Amniotic stem cell (primary cell): Measurements from ENCODE around the gene CTSS.
"Not testable (repeated sequence)": the region's sequence is repeated elsewhere in the genome, so short reads cannot be mapped to it uniquely, and the experiment has no call there.

Source experiments
- DNase-seq: peaks from one replicate; lab custom pipeline; 2025; lab: John Stamatoyannopoulos, UW

Gene CTSS

DNA sequence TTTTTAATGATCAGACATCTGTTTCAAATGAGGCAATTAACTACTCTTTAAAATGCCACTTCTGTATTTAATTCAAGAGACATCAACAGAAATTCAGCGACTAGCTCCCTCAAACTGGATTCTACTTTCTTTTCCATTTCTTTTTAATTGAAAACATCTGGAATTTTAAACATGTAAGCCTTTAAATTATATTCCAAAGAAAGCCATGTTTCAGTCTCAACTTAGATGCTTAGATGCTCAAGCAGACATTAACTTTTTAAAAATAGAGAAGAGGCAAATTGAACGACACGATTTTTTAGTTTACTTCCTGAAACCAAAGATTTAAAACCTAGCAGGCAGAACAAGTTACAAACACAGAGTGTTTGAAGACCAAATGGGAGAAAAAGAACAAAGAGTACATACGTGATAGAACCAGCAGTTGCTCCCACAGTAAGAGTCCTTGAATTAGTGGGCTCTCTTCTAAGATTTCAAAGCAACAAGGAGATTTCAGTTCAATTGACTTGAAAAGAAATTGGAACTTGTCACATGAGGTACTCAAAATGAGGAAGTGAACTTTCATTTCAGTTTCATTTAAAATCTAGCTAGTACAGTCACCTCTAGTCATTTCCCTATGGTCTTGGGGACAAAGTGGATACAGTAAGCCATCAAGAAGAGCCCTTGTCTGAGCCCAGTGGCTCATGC, at the start of gene CTSS:
Gene CTSS, minus strand, starts transcription at position 483 of the 681 bp plus-strand sequence. CDS start 1,015 bp downstream, outside the sequence.
- no peak for DNase-seq

- no peak for DNase-seq
Observed at GRCh38 chr1:150813028-150813707, 47.6 kb upstream of the CTSS start.

- DNase-seq = no peak
Observed at GRCh38 chr1:150810958-150811659, 45.5 kb upstream of the CTSS start.

- DNase-seq = no peak
Observed at GRCh38 chr1:150809651-150810050, 44.1 kb upstream of the CTSS start.

- no peak for DNase-seq
Observed at GRCh38 chr1:150808846-150809245, 43.3 kb upstream of the CTSS start.

DNA sequence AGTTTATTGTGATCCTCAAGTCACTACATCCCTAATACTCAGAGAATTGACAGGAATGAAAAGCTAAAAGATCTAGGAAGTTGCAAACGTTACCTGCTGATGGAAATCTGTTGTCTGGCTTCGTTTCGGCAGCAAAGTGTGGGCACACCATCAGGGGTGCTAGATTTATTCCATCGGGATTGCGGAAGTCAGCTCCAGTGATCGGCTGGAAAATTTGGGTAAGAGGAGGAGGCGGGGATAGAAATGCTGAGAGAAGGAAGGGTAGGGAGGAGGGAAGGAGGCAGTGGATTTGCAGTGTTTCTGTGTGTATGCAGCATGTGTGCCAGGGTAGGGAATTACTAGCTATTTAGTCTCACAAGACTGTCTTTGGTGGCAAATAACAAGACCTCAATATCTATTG, 42.5 kb upstream of the CTSS start, which contains the start of gene CTSK:
Gene CTSK, minus strand, starts transcription at position 140 of the 400 bp plus-strand sequence. CDS start 1,455 bp downstream, outside the sequence.
- DNase-seq = no peak

- DNase-seq = no peak
Observed at GRCh38 chr1:150807249-150808023, 41.9 kb upstream of the CTSS start.

GRCh38 chr1:150805899-150806298, 40.3 kb upstream of the CTSS start:
- no peak for DNase-seq

DNA sequence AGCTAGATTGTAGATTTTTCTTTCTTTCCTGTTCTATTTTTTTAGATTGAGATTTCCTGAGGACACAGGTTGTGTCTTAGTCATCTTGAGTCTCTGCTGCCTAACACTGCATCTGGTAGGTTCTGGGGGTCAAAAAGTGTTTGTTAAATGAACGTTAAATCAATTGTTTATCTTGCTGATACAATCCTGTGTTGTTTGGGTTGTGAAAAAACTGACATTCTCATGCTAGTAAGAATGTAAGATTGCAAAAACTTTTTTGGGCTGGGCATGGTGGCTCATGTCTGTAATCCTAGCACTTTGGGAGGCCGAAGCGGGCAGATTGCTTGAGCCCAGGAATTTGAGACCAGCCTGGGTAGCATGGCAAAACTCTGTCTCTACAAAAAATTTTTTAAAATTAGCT, 39.1 kb upstream of the CTSS start:
- DNase-seq = no peak

- DNase-seq = no peak
Observed at GRCh38 chr1:150799089-150799488, 33.5 kb upstream of the CTSS start.

GRCh38 chr1:150798525-150798924, 32.9 kb upstream of the CTSS start:
- no peak for DNase-seq

DNA sequence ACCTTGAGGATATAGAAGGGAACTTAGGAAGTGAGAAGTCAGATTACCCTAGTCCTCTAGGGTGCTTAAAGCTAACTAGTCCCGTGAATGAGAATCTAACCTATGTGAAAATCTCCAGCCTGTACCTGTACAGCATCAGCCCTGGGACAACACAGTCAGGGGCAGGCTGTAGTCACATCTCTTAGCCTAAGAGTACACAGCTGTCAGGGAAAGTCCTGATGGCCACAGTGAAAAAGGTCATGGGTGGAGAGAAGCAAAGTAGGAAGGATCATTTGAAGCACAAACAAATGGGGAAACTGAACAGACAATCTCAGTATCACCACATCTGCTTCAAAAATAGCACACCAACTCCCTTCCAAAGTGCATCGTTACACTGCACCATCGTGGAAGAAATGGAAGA, 30.8 kb upstream of the CTSS start:
- DNase-seq = no peak

GRCh38 chr1:150793778-150794177, 28.2 kb upstream of the CTSS start:
- not testable (repeated sequence) for DNase-seq

GRCh38 chr1:150793221-150793620, 27.6 kb upstream of the CTSS start:
- DNase-seq = no peak

DNA sequence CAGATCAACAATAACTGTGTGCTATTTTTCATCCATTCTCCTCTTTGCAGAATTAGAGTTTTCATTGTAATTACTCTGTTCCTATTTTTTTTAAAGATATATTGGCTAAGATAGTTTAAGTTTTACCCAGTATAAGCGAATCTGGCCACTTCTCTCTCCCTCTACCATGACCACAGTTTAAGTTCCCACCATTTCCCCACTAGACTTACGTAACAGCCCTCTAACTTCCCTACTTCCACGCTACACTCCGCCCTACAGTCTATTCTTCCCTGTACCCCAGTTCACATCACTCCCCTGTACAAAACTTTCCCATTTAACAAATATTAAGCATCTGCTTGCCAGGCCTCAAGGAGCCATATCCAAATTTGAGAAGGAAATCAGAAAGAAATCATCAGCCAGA, 26.0 kb upstream of the CTSS start:
- DNase-seq = no peak

DNA sequence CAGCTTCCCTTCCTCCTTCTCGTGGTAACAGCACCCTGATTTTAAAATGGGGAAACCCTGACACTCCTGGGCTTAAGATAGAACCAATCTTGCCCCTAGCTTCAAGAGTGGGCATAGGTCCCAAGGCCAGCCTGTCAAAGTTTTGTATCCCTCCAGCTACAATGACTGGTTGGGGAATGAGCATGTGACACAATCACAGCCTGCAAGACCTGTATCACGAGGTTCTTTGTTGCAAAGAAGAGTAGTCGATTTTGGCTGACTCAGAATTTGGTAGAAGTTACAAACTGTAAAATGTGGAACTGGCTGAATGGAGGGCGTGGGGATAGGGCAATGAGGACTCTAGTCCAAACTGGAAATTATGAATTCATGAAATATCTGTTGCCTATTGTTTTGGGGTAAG, 23.8 kb upstream of the CTSS start:
- DNase-seq = no peak

DNA sequence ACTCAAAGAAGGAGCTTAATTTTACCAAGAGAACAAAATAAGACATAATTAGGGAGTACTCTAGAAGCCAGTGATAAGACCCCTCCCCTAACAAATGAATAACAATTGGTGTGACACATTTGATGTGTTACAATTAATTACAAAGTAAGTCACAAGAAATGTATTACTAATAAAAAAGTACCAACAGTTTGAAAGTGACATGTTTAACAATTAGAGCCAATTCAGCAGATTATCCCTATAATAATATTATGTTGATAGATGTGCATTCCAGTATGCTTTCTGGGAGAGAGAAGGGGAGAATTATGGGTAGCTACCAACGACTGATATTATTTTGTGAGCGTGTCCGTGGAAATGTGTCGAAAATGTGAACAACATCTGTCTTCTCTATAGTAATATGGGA, 23.4 kb upstream of the CTSS start:
- no peak for DNase-seq

GRCh38 chr1:150787455-150787854, 21.9 kb upstream of the CTSS start:
- no peak for DNase-seq

- no peak for DNase-seq
Observed at GRCh38 chr1:150780510-150780909, 14.9 kb upstream of the CTSS start.

DNA sequence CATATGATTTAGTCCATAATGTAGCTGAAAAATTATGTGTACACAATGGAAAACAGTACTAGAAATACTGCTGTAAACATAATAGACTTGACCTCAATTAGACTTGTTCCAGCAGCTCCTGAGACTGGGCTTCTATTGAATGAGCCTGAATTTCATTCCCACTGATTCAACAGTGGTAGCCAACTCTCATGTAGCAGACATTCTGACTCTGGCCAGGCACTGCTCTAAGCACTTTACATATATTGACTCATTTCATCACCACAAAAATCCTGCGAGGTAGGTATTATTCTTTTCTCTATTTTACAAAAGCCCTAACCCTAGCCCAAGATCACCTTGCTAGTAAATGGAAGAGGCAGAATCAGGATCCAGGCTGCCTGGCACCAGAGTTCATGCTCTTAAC, 12.8 kb upstream of the CTSS start:
- no peak for DNase-seq

GRCh38 chr1:150777544-150777943, 12.0 kb upstream of the CTSS start:
- no peak for DNase-seq

DNA sequence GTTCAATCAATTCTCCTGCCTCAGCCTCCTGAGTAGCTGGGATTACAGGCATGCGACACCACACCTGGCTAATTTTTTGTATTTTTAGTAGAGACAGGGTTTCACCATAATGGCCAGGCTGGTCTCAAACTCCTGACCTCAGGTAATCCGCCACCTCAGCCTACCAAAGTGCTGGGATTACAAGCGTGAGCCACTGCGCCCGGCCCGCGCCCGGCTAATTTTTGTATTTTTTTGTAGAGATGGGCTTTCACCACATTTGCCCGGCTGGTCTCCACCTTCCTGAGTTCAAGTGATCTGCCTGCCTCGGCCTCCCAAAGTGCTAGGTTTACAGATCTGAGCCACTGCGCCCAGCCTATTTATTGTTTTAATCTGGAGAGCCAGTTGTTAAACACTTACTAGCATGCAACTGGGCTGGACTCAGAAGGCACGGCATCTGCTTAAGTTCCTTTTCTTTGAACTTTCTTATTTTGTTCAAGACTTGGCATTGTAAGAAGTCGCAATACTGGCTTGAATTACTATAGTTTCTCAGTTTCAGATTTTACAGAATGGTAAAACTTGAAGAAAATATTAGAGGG, 10.4 kb upstream of the CTSS start:
- not testable (repeated sequence) for DNase-seq
